GM23338 (cell line): ENCODE results near the gene SND1. TPM values are rescaled to one million over a fixed set of nuclear protein-coding genes. Genes with fewer than 3 reads are reported as not detected.
A peak's percentile ranks its signal among the peaks of the same experiment; 100 is the strongest.

ENCODE experiments used
- ATAC-seq: fragments of 200-7000 bp; cut with Tn5 transposase; 3 replicates; pipeline ENCODE4 v1.9.1; 2020
- DNase-seq: peaks from one replicate; pipeline ENCODE4 v3.0.0-alpha.2; 2015; ENCODE audit warnings: low spot score
- H2AFZ ChIP-seq: fragments of 200-600 bp; sonication (generic); 2 replicates; pipeline ENCODE4 v1.8.0; 2016; ENCODE audit warnings: antibody characterized with exemption, mild to moderate bottlenecking, moderate library complexity
- H3F3A ChIP-seq: fragments of 200-600 bp; sonication (generic); replicated peaks from 2 replicates; pipeline ENCODE4 v1.8.0; 2017; ENCODE audit warnings: antibody characterized with exemption, mixed run types, low read depth
- H3K27ac ChIP-seq: fragments of 200-600 bp; sonication (generic); 2 replicates; pipeline ENCODE4 v1.6.1; 2016; ENCODE audit warnings: low read depth
- H3K27me3 ChIP-seq: fragments of 200-600 bp; sonication (generic); 2 replicates; pipeline ENCODE4 v1.8.0; 2016; ENCODE audit warnings: mild to moderate bottlenecking, mixed run types, moderate library complexity; ENCODE audit not compliant: insufficient read depth
- H3K36me3 ChIP-seq: fragments of 200-600 bp; sonication (generic); 2 replicates; pipeline ENCODE4 v1.8.0; 2016; ENCODE audit warnings: mild to moderate bottlenecking; ENCODE audit not compliant: insufficient read depth
- H3K4me1 ChIP-seq: fragments of 200-600 bp; sonication (generic); 2 replicates; pipeline ENCODE4 v1.8.0; 2016; ENCODE audit warnings: mild to moderate bottlenecking, moderate library complexity; ENCODE audit not compliant: insufficient read depth
- H3K4me2 ChIP-seq: fragments of 200-600 bp; sonication (generic); 2 replicates; pipeline ENCODE4 v1.7.1; 2017; ENCODE audit warnings: mixed run types
- H3K4me3 ChIP-seq: fragments of 200-600 bp; sonication (generic); 2 replicates; pipeline ENCODE4 v1.6.1; 2016; ENCODE audit warnings: mixed run types
- H3K79me2 ChIP-seq: fragments of 200-600 bp; sonication (generic); replicated peaks from 2 replicates; pipeline ENCODE4 v1.8.0; 2017; ENCODE audit warnings: mild to moderate bottlenecking; ENCODE audit not compliant: insufficient read depth
- H3K9me2 ChIP-seq: fragments of 200-600 bp; sonication (generic); 2 replicates; pipeline ENCODE4 v1.8.0; 2017; ENCODE audit not compliant: insufficient read depth
- H4K20me1 ChIP-seq: fragments of 200-600 bp; sonication (generic); replicated peaks from 2 replicates; pipeline ENCODE4 v1.8.0; 2017; ENCODE audit warnings: mild to moderate bottlenecking; ENCODE audit not compliant: insufficient read depth
- H3K27ac Mint-ChIP-seq: 2 replicates; pipeline ENCODE4 v1.8.0; 2020; ENCODE audit warnings: inconsistent platforms, mild to moderate bottlenecking, moderate library complexity, mixed read lengths
- H3K27me3 Mint-ChIP-seq: 3 replicates; pipeline ENCODE4 v1.8.0; 2022; ENCODE audit warnings: low read depth, mild to moderate bottlenecking, moderate library complexity, mixed read lengths, inconsistent platforms; ENCODE audit not compliant: insufficient read depth, poor library complexity
- H3K36me3 Mint-ChIP-seq: 3 replicates; pipeline ENCODE4 v1.8.0; 2021; ENCODE audit warnings: low read depth, mild to moderate bottlenecking, inconsistent platforms, moderate library complexity, mixed read lengths
- H3K4me1 Mint-ChIP-seq: 3 replicates; pipeline ENCODE4 v1.8.0; 2020; ENCODE audit warnings: mild to moderate bottlenecking, inconsistent platforms, mixed read lengths
- H3K4me3 Mint-ChIP-seq: 3 replicates; pipeline ENCODE4 v1.8.0; 2021; ENCODE audit warnings: moderate library complexity, mild to moderate bottlenecking, inconsistent platforms, mixed read lengths
- H3K9me3 Mint-ChIP-seq: 3 replicates; pipeline ENCODE4 v1.8.0; 2020; ENCODE audit warnings: moderate library complexity, mild to moderate bottlenecking, inconsistent platforms, mixed read lengths
- CREB1 ChIP-seq: fragments of 250-450 bp; sonication (Bioruptor Pico); IDR thresholded peaks from 2 replicates; pipeline ENCODE4 v1.5.0; 2020; ENCODE audit warnings: low read depth, mild to moderate bottlenecking, moderate library complexity
- CTCF ChIP-seq, 2 experiments: fragments of 200-600 bp in 1 of 2; sonication (generic) in 1 of 2; conservative IDR thresholded peaks; 2 replicates each; pipeline versions ENCODE4 v1.5.1 to v1.6.1; 2016 to 2017; ENCODE audit warnings: antibody characterized with exemption in 2 of 2, low read depth in 2 of 2, mild to moderate bottlenecking in 2 of 2, moderate library complexity in 1 of 2
- EZH2 ChIP-seq: fragments of 200-600 bp; sonication (generic); IDR thresholded peaks from one replicate; pipeline ENCODE4 v1.8.0; 2017; ENCODE audit warnings: antibody characterized with exemption, mild to moderate bottlenecking, low read depth; ENCODE audit not compliant: unreplicated experiment
- EZH2phosphoT487 ChIP-seq: fragments of 200-600 bp; sonication (generic); IDR thresholded peaks from one replicate; pipeline ENCODE4 v1.8.1; 2018; ENCODE audit warnings: antibody characterized with exemption; ENCODE audit not compliant: unreplicated experiment
- JUNB ChIP-seq: IDR thresholded peaks from one replicate; pipeline ENCODE4 v1.6.1; 2016; ENCODE audit warnings: antibody characterized with exemption; ENCODE audit not compliant: unreplicated experiment
- NANOG ChIP-seq: IDR thresholded peaks from 2 replicates; pipeline ENCODE4 v1.6.1; 2016; ENCODE audit warnings: antibody characterized with exemption, borderline replicate concordance
- POLR2AphosphoS5 ChIP-seq: IDR thresholded peaks from 2 replicates; pipeline ENCODE4 v1.6.1; 2016; ENCODE audit warnings: antibody characterized with exemption, low read depth
- REST ChIP-seq: IDR thresholded peaks from one replicate; pipeline ENCODE4 v1.6.1; 2018; ENCODE audit warnings: antibody characterized with exemption; ENCODE audit not compliant: unreplicated experiment
- STAT1 ChIP-seq: IDR thresholded peaks from one replicate; pipeline ENCODE4 v1.6.1; 2016; ENCODE audit warnings: antibody characterized with exemption; ENCODE audit not compliant: unreplicated experiment
- ZNF114 ChIP-seq: fragments of 250-450 bp; sonication (Bioruptor Pico); IDR thresholded peaks from 2 replicates; pipeline ENCODE4 v1.5.0; 2020; ENCODE audit warnings: mild to moderate bottlenecking, moderate library complexity
- ZNF331 ChIP-seq: fragments of 250-450 bp; sonication (Bioruptor Pico); IDR thresholded peaks from 2 replicates; pipeline ENCODE4 v1.5.0; 2020; ENCODE audit warnings: low read depth, mild to moderate bottlenecking, moderate library complexity
- polyA plus RNA-seq: library from polyadenylated mRNA; unstranded; fragments of >200 nt; fragmentation: Nextera tagmentation; extraction: Ambion mirVana; gene quantifications from 2 replicates; pipeline ENCODE4 v1.2.1, GENCODE V29; 2016
- total RNA-seq: library from RNA; depleted of rRNA; stranded (reverse); fragments of >200 nt; shearing (Covaris generic); gene quantifications from 2 replicates; pipeline ENCODE4 v1.2.3, GENCODE V29; 2014
- TF ChIP-seq, protein P1 (sequence below): IDR thresholded peaks from 2 replicates; pipeline ENCODE4 v1.6.1; 2016; ENCODE audit warnings: antibody characterized with exemption

Gene SND1
- total and polyA plus RNA-seq, 2 experiments from 2014 or later, result 107 to 254 TPM

- Mint-ChIP-seq H3K4me1 (peaks cover 25% of the 10 kb centered on the region), H3K9me3 (peaks cover 27% of the 10 kb centered on the region), H3K36me3 (peaks cover 44% of the 10 kb centered on the region), H3K4me3 (no peak overlapping the region), H3K27ac (no peak overlapping the region), H3K27me3 (peaks cover 16% of the 10 kb centered on the region)
- 0 out of 2 replicates have a peak, but pooled peaks cover 3% of the 10 kb centered on the region for H3F3A ChIP-seq
- no peak overlapping the region for H3K4me2 ChIP-seq
- no peaks in the 10 kb centered on the region; the same call in 1 of the 2 replicates for H3K9me2 ChIP-seq
- no peaks in the 10 kb centered on the region for H3K27me3 ChIP-seq
- H3K4me3 ChIP-seq, result no peak overlapping the region
- DNase-seq (no peak), ATAC-seq (peak; percentile 30; the same call in 1 of the 3 replicates)
- H3K36me3 ChIP-seq, result peaks cover 14% of the 10 kb centered on the region
- no peak for TF ChIP-seq POLR2AphosphoS5
- TF ChIP-seq CTCF (conservative IDR thresholded peaks at IDR 0.05; ENCODE audit: low read depth in 2 of 2), result no peak
- no peak for TF ChIP-seq EZH2phosphoT487
- no peak for TF ChIP-seq ZNF331 (CRISPR knock-in tag)
- no peak for TF ChIP-seq ZNF114 (CRISPR knock-in tag)
- no peak for TF ChIP-seq EZH2
- no peak for TF ChIP-seq CREB1
- TF ChIP-seq JUNB, result no peak
- TF ChIP-seq, protein P1, sequence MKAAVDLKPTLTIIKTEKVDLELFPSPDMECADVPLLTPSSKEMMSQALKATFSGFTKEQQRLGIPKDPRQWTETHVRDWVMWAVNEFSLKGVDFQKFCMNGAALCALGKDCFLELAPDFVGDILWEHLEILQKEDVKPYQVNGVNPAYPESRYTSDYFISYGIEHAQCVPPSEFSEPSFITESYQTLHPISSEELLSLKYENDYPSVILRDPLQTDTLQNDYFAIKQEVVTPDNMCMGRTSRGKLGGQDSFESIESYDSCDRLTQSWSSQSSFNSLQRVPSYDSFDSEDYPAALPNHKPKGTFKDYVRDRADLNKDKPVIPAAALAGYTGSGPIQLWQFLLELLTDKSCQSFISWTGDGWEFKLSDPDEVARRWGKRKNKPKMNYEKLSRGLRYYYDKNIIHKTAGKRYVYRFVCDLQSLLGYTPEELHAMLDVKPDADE, result no peak
- no peak overlapping the region for H2AFZ ChIP-seq
- peaks cover 9% of the 10 kb centered on the region for H3K4me1 ChIP-seq
- no peak overlapping the region for H3K27ac ChIP-seq
- H4K20me1 ChIP-seq, result 0 out of 2 replicates have a peak, but pooled peaks cover 6% of the 10 kb centered on the region
- H3K79me2 ChIP-seq, result peaks cover 7% of the 10 kb centered on the region
Observed at GRCh38 chr7:127976056-127976737, 324.2 kb downstream of the SND1 start.

DNA sequence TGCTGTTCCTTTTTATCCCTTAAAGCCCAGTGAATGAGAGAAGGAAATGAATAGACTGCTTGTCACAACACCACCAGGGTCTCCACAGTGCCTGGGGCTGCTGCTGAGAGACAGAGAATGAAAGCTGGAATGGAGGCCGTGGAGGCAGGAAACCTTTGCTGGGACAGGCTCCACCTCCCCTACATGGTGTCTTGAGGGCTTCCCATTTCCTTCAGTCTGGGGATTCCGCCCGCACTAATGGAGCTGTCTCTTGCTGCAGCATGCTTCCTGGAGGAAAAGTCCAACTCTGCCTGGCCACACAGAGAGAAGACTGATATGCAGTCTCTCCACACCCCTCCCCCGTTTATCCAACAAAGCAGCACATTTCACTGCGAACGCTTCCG is 324.7 kb downstream of the SND1 start:
- no peak overlapping the region for H3K27ac Mint-ChIP-seq
- Histone ChIP-seq H3F3A (0 out of 2 replicates have a peak, but pooled peaks cover 3% of the 10 kb centered on the region), H3K79me2 (peaks cover 7% of the 10 kb centered on the region), H3K4me1 (peaks cover 13% of the 10 kb centered on the region), H3K9me2 (no peaks in the 10 kb centered on the region; the same call in 1 of the 2 replicates), H3K36me3 (peaks cover 14% of the 10 kb centered on the region), H3K27me3 (no peaks in the 10 kb centered on the region), H3K27ac (no peak overlapping the region), H2AFZ (no peak overlapping the region), H3K4me2 (no peak overlapping the region), H4K20me1 (0 out of 2 replicates have a peak, but pooled peaks cover 6% of the 10 kb centered on the region), H3K4me3 (no peak overlapping the region)
- H3K4me3 Mint-ChIP-seq, result no peak overlapping the region
- no peak for ATAC-seq
- peaks cover 44% of the 10 kb centered on the region for H3K36me3 Mint-ChIP-seq
- H3K27me3 Mint-ChIP-seq, result peaks cover 16% of the 10 kb centered on the region
- no peak for DNase-seq
- peaks cover 25% of the 10 kb centered on the region for H3K4me1 Mint-ChIP-seq
- peaks cover 27% of the 10 kb centered on the region for H3K9me3 Mint-ChIP-seq
- TF ChIP-seq, protein P1, result no peak
- no peak for TF ChIP-seq STAT1
- TF ChIP-seq NANOG, result no peak
- TF ChIP-seq POLR2AphosphoS5, result no peak
- no peak for TF ChIP-seq ZNF331 (CRISPR knock-in tag)
- no peak for TF ChIP-seq CTCF (conservative IDR thresholded peaks at IDR 0.05; ENCODE audit: low read depth in 2 of 2)
- TF ChIP-seq ZNF114 (CRISPR knock-in tag), result no peak
- no peak for TF ChIP-seq JUNB
- no peak for TF ChIP-seq REST
- no peak for TF ChIP-seq EZH2phosphoT487
- no peak for TF ChIP-seq EZH2
- TF ChIP-seq CREB1, result no peak
